Thymus (tissue), 11 donors: ENCODE measurements around the gene TTC12. TPM values are rescaled to one million over a fixed set of nuclear protein-coding genes. Genes with fewer than 3 reads are reported as not detected.

Experiments
- DNase-seq, 9 donors: peaks; one replicate each; pipeline ENCODE4 v3.0.0-alpha.2; 2013; ENCODE audit warnings: low spot score in 9 of 9, low read depth in 6 of 9, missing footprints in 1 of 9
- H3K27ac ChIP-seq, 2 donors: one replicate each; pipeline ENCODE4 v1.5.1; 2013; ENCODE audit warnings: control low read depth in 1 of 2, low read depth in 1 of 2, low read length in 1 of 2, mild to moderate bottlenecking in 1 of 2, moderate library complexity in 1 of 2
- H3K27me3 ChIP-seq, 2 donors: one replicate each; pipeline ENCODE4 v1.5.1; 2013; ENCODE audit warnings: low read length in 1 of 2; ENCODE audit not compliant: control insufficient read depth in 2 of 2, insufficient read depth in 1 of 2
- H3K36me3 ChIP-seq, 2 donors: one replicate each; pipeline ENCODE4 v1.5.1; 2013; ENCODE audit warnings: low read length in 1 of 2, mild to moderate bottlenecking in 1 of 2, moderate library complexity in 1 of 2; ENCODE audit not compliant: control insufficient read depth in 2 of 2, insufficient read depth in 2 of 2
- H3K4me1 ChIP-seq, 2 donors: one replicate each; pipeline ENCODE4 v1.5.1; 2013; ENCODE audit warnings: low read length in 2 of 2; ENCODE audit not compliant: control insufficient read depth in 2 of 2, insufficient read depth in 2 of 2
- H3K4me3 ChIP-seq, 2 donors: one replicate each; pipeline ENCODE4 v1.5.1; 2013; ENCODE audit warnings: low read length in 2 of 2, control low read depth in 1 of 2, mild to moderate bottlenecking in 1 of 2
- H3K9me3 ChIP-seq, 2 donors: one replicate each; pipeline ENCODE4 v1.5.1; 2013; ENCODE audit warnings: low read length in 1 of 2, mild to moderate bottlenecking in 1 of 2; ENCODE audit not compliant: control insufficient read depth in 2 of 2, insufficient read depth in 1 of 2
- WGBS: extraction: QIAGEN DNeasy Blood & Tissue Kit; methylation state at CpG from one replicate; pipeline ENCODE4 v1.1.7; 2013; 5-methylcytosine and 5-hydroxymethylcytosine counted together
- polyA plus RNA-seq: library from polyadenylated mRNA; stranded (reverse); fragments of 200-250 nt; gene quantifications from one replicate; pipeline ENCODE4 v1.2.3, GENCODE V29; 2013
- total RNA-seq: library from RNA; stranded (reverse); fragments of 120-200 nt; gene quantifications from one replicate; pipeline ENCODE4 v1.2.4, GENCODE V29; 2013
- donor health status: healthy.

The TTC12 gene
- total and polyA plus RNA-seq, 2 donors = 6.6 to 11.1 TPM

- Histone ChIP-seq H3K36me3 (no peaks in the 10 kb centered on the region), H3K27me3 (no peaks in the 10 kb centered on the region), H3K4me1 (no peaks in the 10 kb centered on the region), H3K27ac (no peak overlapping the region), H3K9me3 (no peaks in the 10 kb centered on the region), H3K4me3 (no peak overlapping the region)
- 88% methylated on average over 34 of the region's 34 CpGs for WGBS
- no peak for DNase-seq
Observed at GRCh38 chr11:113272927-113273615, 41.3 kb upstream of the TTC12 start.

- Histone ChIP-seq H3K4me3 (no peak overlapping the region), H3K4me1 (no peaks in the 10 kb centered on the region), H3K27me3 (no peaks in the 10 kb centered on the region), H3K27ac (no peak overlapping the region), H3K36me3 (no peaks in the 10 kb centered on the region), H3K9me3 (no peaks in the 10 kb centered on the region)
- 94% methylated on average over 10 of the region's 10 CpGs for WGBS
- DNase-seq = no peak
Observed at GRCh38 chr11:113273720-113274119, 40.7 kb upstream of the TTC12 start.

- Histone ChIP-seq H3K9me3 (no peaks in the 10 kb centered on the region), H3K27ac (no peak overlapping the region), H3K4me1 (no peaks in the 10 kb centered on the region), H3K36me3 (no peaks in the 10 kb centered on the region), H3K4me3 (no peak overlapping the region), H3K27me3 (no peaks in the 10 kb centered on the region)
- DNase-seq = no peak
- WGBS = 88% methylated on average over 19 of the region's 19 CpGs
Observed at GRCh38 chr11:113274713-113275582, 39.4 kb upstream of the TTC12 start.

- no peak overlapping the region for H3K4me3 ChIP-seq
- H3K36me3 ChIP-seq = no peaks in the 10 kb centered on the region
- H3K4me1 ChIP-seq = no peaks in the 10 kb centered on the region
- H3K27me3 ChIP-seq = no peaks in the 10 kb centered on the region
- DNase-seq = no peak
- 89% methylated on average over 7 of the region's 7 CpGs for WGBS
- H3K9me3 ChIP-seq = no peaks in the 10 kb centered on the region
- H3K27ac ChIP-seq = no peak overlapping the region
Observed at GRCh38 chr11:113275602-113276001, 38.8 kb upstream of the TTC12 start.

GRCh38 chr11:113276466-113276865 is 37.9 kb upstream of the TTC12 start:
- 98% methylated on average over 2 of the region's 2 CpGs for WGBS
- Histone ChIP-seq H3K27me3 (no peaks in the 10 kb centered on the region), H3K9me3 (no peaks in the 10 kb centered on the region), H3K4me1 (no peaks in the 10 kb centered on the region), H3K4me3 (no peak overlapping the region), H3K36me3 (no peaks in the 10 kb centered on the region), H3K27ac (no peak overlapping the region)
- no peak for DNase-seq

- Histone ChIP-seq H3K4me1 (no peaks in the 10 kb centered on the region), H3K36me3 (no peaks in the 10 kb centered on the region), H3K27ac (no peak overlapping the region), H3K4me3 (no peak overlapping the region), H3K9me3 (no peaks in the 10 kb centered on the region), H3K27me3 (no peaks in the 10 kb centered on the region)
- no peak for DNase-seq
- 96% methylated on average over 5 of the region's 5 CpGs for WGBS
Observed at GRCh38 chr11:113277907-113278306, 36.5 kb upstream of the TTC12 start.

- no peaks in the 10 kb centered on the region for H3K36me3 ChIP-seq
- no peak for DNase-seq
- no peaks in the 10 kb centered on the region for H3K4me1 ChIP-seq
- H3K27ac ChIP-seq = no peak overlapping the region
- H3K4me3 ChIP-seq = no peak overlapping the region
- no peaks in the 10 kb centered on the region for H3K9me3 ChIP-seq
- WGBS = 94% methylated on average over 9 of the region's 9 CpGs
- no peaks in the 10 kb centered on the region for H3K27me3 ChIP-seq
Observed at GRCh38 chr11:113278481-113278880, 35.9 kb upstream of the TTC12 start.

- no peaks in the 10 kb centered on the region for H3K27me3 ChIP-seq
- 70% methylated on average over 4 of the region's 4 CpGs for whole genome bisulfite sequencing
- no peak for DNase-seq
Observed at GRCh38 chr11:113278925-113279324, 35.5 kb upstream of the TTC12 start.

GRCh38 chr11:113279591-113279990 is 34.8 kb upstream of the TTC12 start:
- H3K9me3 ChIP-seq = no peaks in the 10 kb centered on the region
- H3K4me3 ChIP-seq = no peak overlapping the region
- 85% methylated on average over 3 of the region's 3 CpGs for WGBS
- no peaks in the 10 kb centered on the region for H3K36me3 ChIP-seq
- no peaks in the 10 kb centered on the region for H3K27me3 ChIP-seq
- no peaks in the 10 kb centered on the region for H3K4me1 ChIP-seq
- no peak overlapping the region for H3K27ac ChIP-seq
- no peak for DNase-seq

More at GRCh38 chr11:113278925-113279324, 35.5 kb upstream of the TTC12 start:
- Histone ChIP-seq H3K27ac (no peak overlapping the region), H3K9me3 (no peaks in the 10 kb centered on the region), H3K4me1 (no peaks in the 10 kb centered on the region), H3K4me3 (no peak overlapping the region), H3K36me3 (no peaks in the 10 kb centered on the region)
